A549 (cell line): Measurements from ENCODE around the gene MAST2.

Experiments
- RAD21 ChIP-seq, 2 experiments: fragments of >200 bp in 1 of 2; sonication (Bioruptor Twin) in 1 of 2; formaldehyde crosslinking in 1 of 2; IDR thresholded peaks in 1 of 2; conservative IDR thresholded peaks in 1 of 2; 2 replicates in 1 of 2; 3 replicates in 1 of 2; pipeline ENCODE4 v1.6.1; 2012 to 2018; ENCODE audit warnings: inconsistent platforms in 1 of 2
- SREBF2 ChIP-seq: fragments of 450-650 bp; IDR thresholded peaks from 2 replicates; pipeline ENCODE4 v1.6.1; 2014; ENCODE audit warnings: mild to moderate bottlenecking, moderate library complexity

DNA sequence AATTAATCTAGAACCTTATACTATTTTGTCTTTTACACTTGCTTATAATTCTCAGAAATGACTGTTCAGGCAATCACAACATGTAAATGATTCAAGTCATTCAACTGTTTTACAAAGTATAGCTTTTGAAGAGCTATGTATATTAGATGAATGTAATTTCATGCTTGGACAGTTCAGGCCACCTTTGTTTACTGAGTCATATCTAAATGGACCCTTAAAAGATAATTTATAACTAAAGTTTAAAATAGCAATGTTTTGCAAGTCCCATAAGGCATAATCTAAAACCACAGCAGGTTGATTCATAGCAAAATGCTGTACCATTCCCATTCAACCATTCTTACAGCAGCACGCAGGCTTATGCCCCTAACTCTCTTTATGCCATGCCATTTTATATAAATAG, 264.2 kb downstream of the MAST2 start:
- no peak for TF ChIP-seq SREBF2
- no peak for TF ChIP-seq RAD21 (conservative IDR thresholded peaks at IDR 0.05 in 1 of 2, IDR thresholded peaks at IDR 0.05 in 1 of 2)
